ENCODE results near the gene PLLP. TPM values are rescaled to one million over a fixed set of nuclear protein-coding genes. Genes with fewer than 3 reads are reported as not detected.
A peak's percentile ranks its signal among the peaks of the same experiment; 100 is the strongest.

PLLP gene
- total and polyA plus RNA-seq, 7 donors: 0.99 to 10.2 (median 4.2) TPM

DNA sequence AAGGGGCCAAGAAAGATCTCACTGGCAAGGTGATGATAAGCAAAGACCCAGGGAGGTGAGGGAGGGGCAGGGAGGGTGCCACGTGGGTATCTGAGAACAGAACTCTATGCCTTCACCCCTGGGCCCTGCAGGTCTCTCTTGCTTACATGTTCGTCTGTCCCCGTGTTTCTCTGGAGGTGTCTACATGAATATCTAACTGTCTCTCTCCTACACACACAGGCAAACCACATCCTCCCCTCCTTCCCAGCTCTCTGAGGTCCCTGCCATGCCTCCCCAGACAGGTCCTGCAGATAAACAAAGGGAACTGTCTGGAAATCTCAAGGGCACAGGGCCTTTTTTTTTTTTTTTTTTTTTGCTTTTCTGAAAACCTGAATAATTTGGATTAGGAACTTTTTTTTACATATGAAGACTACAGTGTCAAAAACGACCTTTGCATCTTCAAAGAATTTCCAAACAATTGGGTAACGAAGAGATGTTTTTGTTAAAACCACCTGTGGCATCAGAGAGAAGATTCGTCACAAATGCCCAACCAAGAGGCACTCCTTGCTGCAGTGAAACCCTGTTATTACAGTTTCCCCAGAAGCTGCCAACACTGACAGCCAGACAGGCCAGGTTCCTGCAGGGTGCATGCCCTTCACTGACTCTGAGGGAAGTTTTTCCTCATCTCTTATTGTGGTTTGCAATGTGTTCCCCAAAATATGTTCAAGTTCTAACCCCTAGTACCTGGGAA is 17.8 kb downstream of the PLLP start:
- H3K9me3 ChIP-seq: no peaks in the 10 kb centered on the region
- no peak overlapping the region for H3K4me3 ChIP-seq
- no peaks in the 10 kb centered on the region for H3K27me3 ChIP-seq
- intact Hi-C loops (cut with DNase I): no loop called here
- H3K36me3 ChIP-seq: no peaks in the 10 kb centered on the region
- peaks cover 0 to 4% (median 0%) of the 10 kb centered on the region in 4 donors for H3K4me1 ChIP-seq
- peak overlapping the region; percentile 1 to 53 (median 32) for H3K27ac ChIP-seq
- no peak for DNase-seq
- TF ChIP-seq POLR2A (IDR thresholded peaks at IDR 0.05) (no peak), CTCF (IDR thresholded peaks at IDR 0.05) (no peak), POLR2AphosphoS5 (IDR thresholded peaks at IDR 0.05) (no peak), EP300 (IDR thresholded peaks at IDR 0.05) (no peak)
- WGBS, 2 donors: 40 to 41% methylated on average over 6 of the region's 6 CpGs

GRCh38 chr16:57265850-57266530 is 18.5 kb downstream of the PLLP start:
- H3K4me1 ChIP-seq: peaks cover 0 to 4% (median 0%) of the 10 kb centered on the region in 4 donors
- H3K9me3 ChIP-seq: no peaks in the 10 kb centered on the region
- no peaks in the 10 kb centered on the region for H3K27me3 ChIP-seq
- peak overlapping the region; percentile 1 to 53 (median 32) for H3K27ac ChIP-seq
- WGBS, 2 donors: 15 to 70% methylated on average over 16 of the region's 16 CpGs
- H3K36me3 ChIP-seq: no peaks in the 10 kb centered on the region
- TF ChIP-seq POLR2A (IDR thresholded peaks at IDR 0.05) (no peak), POLR2AphosphoS5 (IDR thresholded peaks at IDR 0.05) (no peak), CTCF (IDR thresholded peaks at IDR 0.05) (no peak), EP300 (IDR thresholded peaks at IDR 0.05) (no peak)
- no peak overlapping the region for H3K4me3 ChIP-seq
- intact Hi-C loops (cut with DNase I): no loop called here
- DNase-seq: no peak

DNA sequence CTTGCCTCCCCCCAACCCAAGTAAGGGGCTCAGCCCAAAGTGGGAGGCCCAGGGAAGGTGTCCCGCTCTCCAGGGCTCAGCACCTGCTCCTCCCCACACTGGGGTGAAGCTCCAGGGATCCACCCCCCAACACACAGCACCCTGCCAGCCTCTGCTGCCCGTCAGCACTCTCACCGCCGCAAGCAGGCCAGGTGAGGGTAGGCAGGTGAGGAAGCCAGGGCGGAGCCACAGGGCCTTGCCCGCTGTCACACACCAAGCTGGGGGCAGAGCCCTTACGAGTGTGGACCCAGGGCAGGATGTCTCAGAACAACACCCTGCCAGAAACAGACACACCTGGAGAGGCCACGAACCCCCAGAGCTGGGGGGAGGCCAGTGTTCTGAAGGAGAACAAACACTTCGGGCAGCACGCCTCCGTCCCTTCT is 19.5 kb downstream of the PLLP start:
- TF ChIP-seq POLR2A (IDR thresholded peaks at IDR 0.05) (peak in 1 of 2 donors; percentile 23), POLR2AphosphoS5 (IDR thresholded peaks at IDR 0.05) (no peak)

GRCh38 chr16:57264381-57264780 is 20.1 kb downstream of the PLLP start:
- H3K4me3 ChIP-seq: no peak overlapping the region
- no peaks in the 10 kb centered on the region for H3K36me3 ChIP-seq
- peak; percentile 41 for DNase-seq
- no peak for TF ChIP-seq POLR2A (IDR thresholded peaks at IDR 0.05)
- TF ChIP-seq EP300 (IDR thresholded peaks at IDR 0.05): no peak
- no peak overlapping the region for H3K27ac ChIP-seq
- intact Hi-C loops (cut with DNase I): no loop called here
- no peaks in the 10 kb centered on the region for H3K9me3 ChIP-seq
- peaks cover 0 to 12% (median 9%) of the 10 kb centered on the region in 4 donors for H3K4me1 ChIP-seq
- whole genome bisulfite sequencing, 2 donors: 67 to 78% methylated on average over 8 of the region's 8 CpGs
- H3K27me3 ChIP-seq: no peaks in the 10 kb centered on the region

More for the DNA sequence above, 19.5 kb downstream of the PLLP start:
- Histone ChIP-seq H3K4me1 (peaks cover 0 to 11% (median 8%) of the 10 kb centered on the region in 4 donors), H3K36me3 (no peaks in the 10 kb centered on the region), H3K27me3 (no peaks in the 10 kb centered on the region), H3K27ac (no peak overlapping the region), H3K4me3 (no peak overlapping the region), H3K9me3 (no peaks in the 10 kb centered on the region)
- DNase-seq: peak; percentile 35
- intact Hi-C loops (cut with DNase I): no loop called here
- WGBS, 2 donors: 20 to 61% methylated on average over 11 of the region's 11 CpGs

DNA sequence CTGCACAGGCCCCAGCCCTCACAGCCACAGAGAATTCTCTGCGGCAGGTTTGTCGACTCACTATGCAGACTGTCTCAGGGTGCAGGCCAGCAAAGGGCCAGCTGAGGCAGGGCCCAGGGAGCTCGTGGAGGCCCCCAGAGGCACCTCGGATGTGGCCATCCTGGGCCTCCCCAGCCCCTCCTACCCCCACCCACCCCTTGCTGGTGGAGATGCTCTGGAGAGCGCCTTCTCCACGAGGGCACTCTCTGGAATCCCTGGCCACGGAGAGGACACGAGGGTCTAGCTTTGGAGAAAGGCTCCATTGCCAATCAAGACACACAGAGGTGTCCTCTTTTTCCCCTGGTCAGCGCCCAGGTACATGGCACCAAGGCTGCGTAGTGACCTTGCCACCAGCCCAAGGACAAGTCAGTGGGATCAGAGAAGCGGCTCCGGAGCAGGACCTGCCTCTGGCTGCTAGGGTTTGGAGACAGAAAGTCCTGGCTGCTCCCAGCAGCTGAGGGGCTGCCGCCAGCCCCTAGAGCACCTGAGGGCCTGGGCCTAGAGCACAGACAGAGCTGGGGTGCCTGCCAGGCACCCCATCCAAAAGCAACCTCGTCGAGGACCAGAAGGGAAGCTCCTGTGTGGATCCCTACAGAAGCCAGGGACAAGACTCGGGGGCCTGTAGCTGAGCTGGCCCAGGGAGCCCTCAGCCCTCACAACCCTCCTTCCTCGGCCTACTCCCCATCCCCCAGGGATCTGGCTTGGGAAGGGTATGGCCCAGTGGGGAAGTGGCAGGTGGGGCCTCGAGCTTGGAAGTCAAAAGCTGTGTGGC is 20.7 kb downstream of the PLLP start:
- Histone ChIP-seq H3K36me3 (no peaks in the 10 kb centered on the region), H3K9me3 (no peaks in the 10 kb centered on the region), H3K4me1 (peaks cover 0 to 12% (median 9%) of the 10 kb centered on the region in 4 donors), H3K27ac (no peak overlapping the region), H3K4me3 (no peak overlapping the region), H3K27me3 (no peaks in the 10 kb centered on the region)
- intact Hi-C loops (cut with DNase I): no loop called here
- no peak for TF ChIP-seq POLR2A (IDR thresholded peaks at IDR 0.05)
- no peak for TF ChIP-seq POLR2AphosphoS5 (IDR thresholded peaks at IDR 0.05)
- TF ChIP-seq EP300 (IDR thresholded peaks at IDR 0.05): no peak
- TF ChIP-seq CTCF (IDR thresholded peaks at IDR 0.05): no peak
- WGBS, 2 donors: 90 to 93% methylated on average over 18 of the region's 18 CpGs
- DNase-seq: peak; percentile 29

All from sigmoid colon (tissue), 7 donors.